Esophagus muscularis mucosa (tissue), 4 donors: ENCODE measurements around the gene SIDT2.

Experiments
- CTCF ChIP-seq, 3 experiments: fragments of 200-600 bp in 2 of 3; fragments of 450-650 bp in 1 of 3; sonication (generic) in 2 of 3; IDR thresholded peaks; one replicate each; pipeline ENCODE4 v1.5.1; 2017 to 2019; ENCODE audit warnings: antibody characterized with exemption in 3 of 3, mild to moderate bottlenecking in 2 of 3, moderate library complexity in 1 of 3
- EP300 ChIP-seq: sonication (generic); formaldehyde crosslinking; IDR thresholded peaks from one replicate; pipeline ENCODE4 v1.6.1; 2017; ENCODE audit warnings: antibody characterized with exemption
- POLR2A ChIP-seq: fragments of 450-650 bp; IDR thresholded peaks from one replicate; pipeline ENCODE4 v1.6.1; 2017; ENCODE audit warnings: antibody characterized with exemption, moderate library complexity, mild to moderate bottlenecking, low read depth
- POLR2AphosphoS5 ChIP-seq, 2 donors: sonication (generic); formaldehyde crosslinking; IDR thresholded peaks; one replicate each; pipeline ENCODE4 v1.6.1; 2017; ENCODE audit warnings: antibody characterized with exemption in 2 of 2

- no peak for TF ChIP-seq CTCF (IDR thresholded peaks at IDR 0.05)
- no peak for TF ChIP-seq POLR2A
- TF ChIP-seq POLR2AphosphoS5 (IDR thresholded peaks at IDR 0.05) = no peak
- no peak for TF ChIP-seq EP300
Observed at GRCh38 chr11:117239295-117239694, 60.8 kb downstream of the SIDT2 start.
